HG03025 (cell line): ENCODE results near the gene SH2D4B.

Source experiments
- ATAC-seq: cut with Tn5 transposase; IDR thresholded peaks from one replicate; pipeline ENCODE4 v1.9.1; 2021; ENCODE audit warnings: mild to moderate bottlenecking, moderate library complexity; ENCODE audit not compliant: unreplicated experiment, low FRiP score

The SH2D4B gene

GRCh38 chr10:80503584-80504157 lies 34.0 kb upstream of the SH2D4B start:
- no peak for ATAC-seq

- ATAC-seq, result no peak
Measured at GRCh38 chr10:80504158-80504811, 33.4 kb upstream of the SH2D4B start.

GRCh38 chr10:80504897-80505465 lies 32.7 kb upstream of the SH2D4B start:
- no peak for ATAC-seq

GRCh38 chr10:80506189-80506575 lies 31.5 kb upstream of the SH2D4B start:
- no peak for ATAC-seq

- ATAC-seq, result no peak
Measured at GRCh38 chr10:80506836-80507487, 30.7 kb upstream of the SH2D4B start.

- ATAC-seq, result no peak
Measured at GRCh38 chr10:80509108-80509402, 28.6 kb upstream of the SH2D4B start.

- no peak for ATAC-seq
Measured at GRCh38 chr10:80509403-80510161, 28.1 kb upstream of the SH2D4B start.

GRCh38 chr10:80512031-80512526 lies 25.6 kb upstream of the SH2D4B start:
- ATAC-seq, result no peak

GRCh38 chr10:80513106-80513505 lies 24.6 kb upstream of the SH2D4B start:
- ATAC-seq, result no peak

- no peak for ATAC-seq
Measured at GRCh38 chr10:80515511-80515910, 22.2 kb upstream of the SH2D4B start.

- ATAC-seq, result no peak
Measured at GRCh38 chr10:80515941-80516340, 21.8 kb upstream of the SH2D4B start.

- no peak for ATAC-seq
Measured at GRCh38 chr10:80516506-80517075, 21.1 kb upstream of the SH2D4B start.

- no peak for ATAC-seq
Measured at GRCh38 chr10:80517416-80518142, 20.1 kb upstream of the SH2D4B start.

GRCh38 chr10:80518143-80518806 lies 19.4 kb upstream of the SH2D4B start:
- peak; percentile 52 for ATAC-seq

- peak; percentile 18 for ATAC-seq
Measured at GRCh38 chr10:80518807-80519360, 18.8 kb upstream of the SH2D4B start.

GRCh38 chr10:80519936-80520650 lies 17.6 kb upstream of the SH2D4B start:
- no peak for ATAC-seq

GRCh38 chr10:80520661-80521470 lies 16.8 kb upstream of the SH2D4B start:
- ATAC-seq, result no peak
